SW480 (cell line): Measurements from ENCODE around the gene CACNA1D.

Source experiments
- DNase-seq: peaks from one replicate; pipeline ENCODE4 v3.0.0-alpha.2; 2016; ENCODE audit warnings: low spot score

CACNA1D gene

GRCh38 chr3:53807117-53807810, 312.9 kb downstream of the CACNA1D start:
- DNase-seq = no peak

GRCh38 chr3:53808496-53808895, 314.1 kb downstream of the CACNA1D start:
- DNase-seq = no peak

GRCh38 chr3:53809267-53809666, 314.9 kb downstream of the CACNA1D start:
- DNase-seq = no peak

GRCh38 chr3:53809764-53810400, 315.5 kb downstream of the CACNA1D start:
- no peak for DNase-seq

GRCh38 chr3:53811143-53811927, 316.9 kb downstream of the CACNA1D start:
- DNase-seq = no peak

GRCh38 chr3:53812434-53812833, 318.0 kb downstream of the CACNA1D start:
- DNase-seq = no peak

GRCh38 chr3:53813229-53813628, 318.8 kb downstream of the CACNA1D start:
- DNase-seq = no peak

GRCh38 chr3:53813876-53814275, 319.5 kb downstream of the CACNA1D start:
- DNase-seq = no peak

- DNase-seq = no peak
These were observed 320.7 kb downstream of the CACNA1D start for GRCh38 chr3:53815067-53815466.

GRCh38 chr3:53815651-53816050, 321.2 kb downstream of the CACNA1D start:
- DNase-seq = no peak

GRCh38 chr3:53816425-53816824, 322.0 kb downstream of the CACNA1D start:
- no peak for DNase-seq

GRCh38 chr3:53817211-53817610, 322.8 kb downstream of the CACNA1D start:
- no peak for DNase-seq

GRCh38 chr3:53817809-53818208, 323.4 kb downstream of the CACNA1D start:
- DNase-seq = no peak

GRCh38 chr3:53818221-53819162, 324.1 kb downstream of the CACNA1D start:
- no peak for DNase-seq

- no peak for DNase-seq
These were observed 324.9 kb downstream of the CACNA1D start for GRCh38 chr3:53819163-53819868.

- no peak for DNase-seq
These were observed 325.7 kb downstream of the CACNA1D start for GRCh38 chr3:53820084-53820483.

- DNase-seq = no peak
These were observed 326.6 kb downstream of the CACNA1D start for GRCh38 chr3:53820756-53821580.

GRCh38 chr3:53821631-53822121, 327.3 kb downstream of the CACNA1D start:
- no peak for DNase-seq

GRCh38 chr3:53822331-53822741, 327.9 kb downstream of the CACNA1D start:
- no peak for DNase-seq
